GM18870 (cell line): ENCODE measurements around the gene PCSK4.
"Not testable (repeated sequence)": the region's sequence is repeated elsewhere in the genome, so short reads cannot be mapped to it uniquely, and the experiment has no call there.

Experiments used
- ATAC-seq: cut with Tn5 transposase; IDR thresholded peaks from one replicate; pipeline ENCODE4 v1.9.1; 2021; ENCODE audit warnings: moderate library complexity; ENCODE audit not compliant: unreplicated experiment

PCSK4 gene

DNA sequence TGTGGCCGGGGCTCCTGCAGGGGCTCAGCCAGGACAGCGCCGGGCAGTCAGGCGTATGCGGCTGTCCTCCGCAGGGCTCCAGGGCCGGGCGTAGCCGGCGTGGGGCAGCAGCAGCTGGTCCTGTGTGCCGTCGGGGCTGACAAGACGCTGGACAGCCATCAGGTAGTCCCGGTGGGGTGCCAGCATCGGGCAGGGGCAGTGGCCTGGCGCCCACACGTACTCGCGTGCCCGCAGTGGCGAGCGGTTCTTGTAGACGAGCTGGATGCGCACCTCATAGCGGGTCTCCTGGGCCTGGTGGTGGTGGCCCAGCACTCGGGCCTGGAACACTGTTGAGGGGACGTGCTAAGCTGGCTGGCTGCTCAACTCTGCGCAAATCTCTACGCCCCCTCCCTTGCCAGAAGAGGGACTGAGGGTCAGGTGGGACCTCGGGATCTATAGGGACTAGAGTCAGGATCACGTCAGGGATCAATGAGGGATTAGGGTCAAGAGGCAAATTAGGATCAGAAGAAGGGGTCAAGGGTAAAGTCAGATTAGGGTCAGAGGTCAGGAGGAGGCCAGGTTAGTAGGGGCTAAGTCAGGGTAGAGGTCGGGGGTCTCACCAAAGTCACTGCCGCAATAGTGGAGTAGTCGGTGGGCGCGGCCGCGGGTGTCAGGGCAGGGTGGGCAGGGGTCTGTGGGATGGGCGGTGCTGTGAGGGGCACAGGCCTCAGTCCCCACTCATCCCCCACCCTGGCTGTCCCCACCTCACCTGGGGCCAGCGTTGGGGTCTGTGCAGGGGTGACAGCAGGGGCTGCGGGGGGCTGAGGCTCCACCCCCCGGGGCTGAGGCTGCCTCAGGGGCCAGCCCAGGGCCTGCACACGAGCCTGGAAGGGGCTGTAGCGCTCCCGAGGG lies 16.1 kb upstream of the PCSK4 start:
- no peak for ATAC-seq

DNA sequence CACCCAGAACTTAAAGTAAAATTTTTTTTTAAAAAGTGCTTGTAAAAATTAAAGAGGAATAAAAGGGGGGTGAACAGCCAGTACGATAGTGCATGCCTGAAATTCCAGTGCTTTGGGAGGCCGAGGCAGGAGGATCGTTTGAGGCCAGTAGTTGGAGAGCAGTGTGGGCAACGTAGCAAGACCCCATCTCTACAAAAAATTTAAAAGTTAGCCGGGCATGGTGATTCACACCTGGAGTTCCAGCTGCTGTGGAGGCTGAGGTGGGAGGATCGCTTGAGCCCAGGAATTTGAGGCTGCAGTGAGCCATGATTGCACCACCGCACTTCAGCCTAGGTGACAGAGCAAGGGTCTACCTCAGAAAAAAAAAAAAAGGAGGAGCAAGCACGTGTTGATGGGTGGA lies 14.9 kb upstream of the PCSK4 start:
- no peak for ATAC-seq

GRCh38 chr19:1503925-1504773 lies 14.0 kb upstream of the PCSK4 start:
- ATAC-seq: no peak

- no peak for ATAC-seq
Observed at GRCh38 chr19:1503089-1503924, 13.2 kb upstream of the PCSK4 start.

- no peak for ATAC-seq
Observed at GRCh38 chr19:1502433-1503088, 12.4 kb upstream of the PCSK4 start.

GRCh38 chr19:1501200-1501595 lies 11.0 kb upstream of the PCSK4 start:
- ATAC-seq: no peak

- not testable (repeated sequence) for ATAC-seq
Observed at GRCh38 chr19:1499231-1499630, 9.1 kb upstream of the PCSK4 start.

DNA sequence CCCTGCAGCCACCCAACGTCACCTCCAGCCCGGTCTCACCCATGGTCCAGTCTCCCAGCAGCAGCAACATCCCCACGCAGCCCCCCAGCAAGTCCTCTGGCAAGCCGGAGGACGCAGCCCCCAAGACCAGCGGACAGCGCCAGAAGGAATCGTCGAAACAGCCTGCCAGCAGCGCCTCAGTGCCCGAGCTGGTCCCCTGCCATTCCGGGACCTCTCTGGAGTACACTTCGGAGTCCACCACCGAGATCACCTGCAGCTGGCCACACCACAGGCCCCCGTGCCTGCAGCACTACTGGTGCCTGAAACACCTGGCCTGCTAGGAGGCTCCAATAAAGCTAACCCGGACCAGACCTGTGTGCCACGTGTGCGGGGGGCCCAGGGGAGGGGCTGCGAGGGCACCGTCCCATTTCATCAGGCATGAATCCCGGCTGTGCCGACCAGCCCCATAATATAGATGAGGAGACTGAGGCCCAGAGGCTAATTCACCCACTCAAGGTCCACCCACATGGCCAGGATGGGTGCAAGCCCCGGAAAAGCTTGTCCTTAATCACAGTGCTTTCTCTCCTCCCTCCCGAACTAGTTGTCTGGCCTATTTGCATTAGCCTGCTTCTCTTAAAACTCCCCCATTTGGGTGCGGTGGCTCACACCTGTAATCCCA lies 7.6 kb upstream of the PCSK4 start:
- ATAC-seq: no peak

- ATAC-seq: no peak
Observed at GRCh38 chr19:1496714-1497577, 6.8 kb upstream of the PCSK4 start.

GRCh38 chr19:1495799-1496713 lies 5.9 kb upstream of the PCSK4 start:
- ATAC-seq: no peak

GRCh38 chr19:1495051-1495798 lies 5.1 kb upstream of the PCSK4 start:
- ATAC-seq: no peak

DNA sequence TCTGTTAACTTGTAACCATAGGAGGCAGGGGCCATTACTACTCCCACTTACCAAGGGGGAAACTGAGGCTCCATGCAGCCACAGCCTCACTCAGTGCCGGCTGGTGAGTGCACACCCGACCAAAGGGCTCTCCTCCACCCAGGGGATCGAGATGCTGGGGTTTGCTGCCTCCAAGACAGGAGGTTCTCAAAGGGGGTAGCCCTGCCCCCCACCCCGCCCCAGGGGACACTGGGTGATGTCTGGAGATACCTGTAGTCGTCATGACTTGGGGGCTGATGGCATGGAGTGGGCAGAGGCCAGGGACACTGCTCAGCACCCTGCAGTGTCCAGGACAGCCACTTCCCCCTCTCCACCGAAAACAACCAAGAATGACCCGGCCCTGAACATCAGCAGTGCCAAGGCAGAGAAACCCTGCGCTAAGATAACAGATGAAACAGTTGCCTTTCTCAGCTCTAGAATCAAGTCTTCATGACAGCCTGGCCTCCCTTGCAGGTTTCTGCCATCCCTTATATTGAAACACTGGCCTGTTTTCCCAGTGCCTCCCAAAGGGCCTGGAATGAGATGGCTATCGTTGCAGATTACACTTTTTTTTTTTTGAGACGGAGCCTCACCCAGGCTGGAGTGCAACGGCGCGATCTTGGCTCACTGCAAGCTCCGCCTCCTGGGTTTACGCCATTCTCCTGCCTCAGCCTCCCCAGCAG lies 4.1 kb upstream of the PCSK4 start:
- no peak for ATAC-seq

DNA sequence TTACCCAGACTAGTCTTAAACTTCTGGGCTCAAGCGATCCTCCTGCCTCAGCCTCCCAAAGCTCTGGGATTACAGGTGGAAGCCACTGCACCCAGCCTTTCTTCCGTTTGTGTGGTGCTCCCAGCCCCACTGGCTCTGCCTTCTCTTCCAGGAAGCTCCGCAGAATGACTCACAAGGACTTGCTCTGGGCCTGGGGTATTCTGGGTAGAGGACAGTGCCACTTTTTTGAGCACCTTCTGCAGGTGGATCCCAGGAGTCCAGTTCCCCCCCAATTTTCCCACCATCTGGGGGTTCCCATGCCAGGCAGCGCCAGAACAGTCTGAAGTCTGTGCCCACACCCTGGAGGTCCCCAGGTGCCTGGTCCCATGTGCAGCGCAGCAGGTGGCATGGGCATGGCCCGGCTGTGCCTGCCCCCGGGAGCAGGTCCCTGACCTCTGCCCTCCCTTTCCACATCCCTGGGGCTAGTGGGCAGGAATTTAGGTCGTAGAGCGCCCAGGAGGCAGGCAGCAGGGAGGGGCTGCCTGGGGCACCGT lies 2.4 kb upstream of the PCSK4 start:
- no peak for ATAC-seq

DNA sequence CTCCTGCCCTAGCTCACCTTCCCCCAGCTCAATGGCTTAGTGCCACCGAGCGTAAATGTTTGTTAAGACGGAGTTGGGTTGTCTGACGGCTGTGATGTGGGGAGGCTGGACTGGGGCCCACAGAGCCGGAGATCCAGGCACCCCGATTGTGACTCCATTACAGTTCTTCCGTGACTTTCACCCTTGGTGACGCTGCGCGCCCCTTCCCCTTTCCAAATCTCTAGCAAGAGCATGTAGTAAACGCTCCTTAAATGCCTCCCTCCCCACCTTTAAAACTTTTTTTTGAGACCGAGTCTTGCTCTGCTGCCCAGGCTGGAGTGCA lies 1.7 kb upstream of the PCSK4 start:
- ATAC-seq: no peak

- no peak for ATAC-seq
Observed at GRCh38 chr19:1491114-1491848, 1.1 kb upstream of the PCSK4 start, which contains the start of gene REEP6. Gene REEP6, plus strand, starts transcription at chr19:1491181. Its CDS starts 89 bp downstream, at chr19:1491270.
